ENCODE data around the gene WEE1.

Gene WEE1

GRCh38 chr11:9571071-9571762 lies 2.3 kb upstream of the WEE1 start:
- TF ChIP-seq CTCF (IDR thresholded peaks at IDR 0.05) (no peak), ZFX (IDR thresholded peaks at IDR 0.05; ENCODE audit: borderline replicate concordance) (no peak)
- H3K27ac ChIP-seq: peak overlapping the region; percentile 97

- TF ChIP-seq ZFX (IDR thresholded peaks at IDR 0.05; ENCODE audit: borderline replicate concordance) (no peak), CTCF (IDR thresholded peaks at IDR 0.05) (no peak)
- peak overlapping the region; percentile 97 for H3K27ac ChIP-seq
Observed at GRCh38 chr11:9571763-9572115, 1.7 kb upstream of the WEE1 start.

- H3K27ac ChIP-seq: peak overlapping the region; percentile 97
- TF ChIP-seq CTCF (IDR thresholded peaks at IDR 0.05) (no peak), ZFX (IDR thresholded peaks at IDR 0.05; ENCODE audit: borderline replicate concordance) (no peak)
Observed at GRCh38 chr11:9573775-9574621, 528 bp downstream of the WEE1 start.

GRCh38 chr11:9574622-9575259 lies 1.3 kb downstream of the WEE1 start:
- H3K27ac ChIP-seq: peak overlapping the region; percentile 97

GRCh38 chr11:9575260-9576240 lies 2.1 kb downstream of the WEE1 start:
- TF ChIP-seq CTCF (IDR thresholded peaks at IDR 0.05) (no peak), ZFX (IDR thresholded peaks at IDR 0.05; ENCODE audit: borderline replicate concordance) (no peak)
- H3K27ac ChIP-seq: peak overlapping the region; percentile 97

More at GRCh38 chr11:9574622-9575259, 1.3 kb downstream of the WEE1 start:
- TF ChIP-seq CTCF (IDR thresholded peaks at IDR 0.05) (no peak), ZFX (IDR thresholded peaks at IDR 0.05; ENCODE audit: borderline replicate concordance) (no peak)

GRCh38 chr11:9576701-9577381 lies 3.4 kb downstream of the WEE1 start:
- H3K27ac ChIP-seq: 0 out of 2 replicates have a peak overlapping the region, but pooled peaks have one; percentile 97
- TF ChIP-seq ZFX (IDR thresholded peaks at IDR 0.05; ENCODE audit: borderline replicate concordance) (no peak), CTCF (IDR thresholded peaks at IDR 0.05) (no peak)
